Aorta (tissue), 5 donors: ENCODE data around the gene NCOA7. TPM values are rescaled to one million over a fixed set of nuclear protein-coding genes. Genes with fewer than 3 reads are reported as not detected.

Experiments used
- ATAC-seq: fragments of 200-7000 bp; cut with Tn5 transposase; one replicate; pipeline ENCODE4 v1.9.1; 2022; ENCODE audit warnings: moderate library complexity; ENCODE audit not compliant: low FRiP score
- DNase-seq, 2 donors: peaks; one replicate each; pipeline ENCODE4 v3.0.0-alpha.2; 2020
- H3K27ac ChIP-seq, 2 donors: one replicate each; pipeline ENCODE4 v1.5.1; 2013; ENCODE audit warnings: low read length in 2 of 2, mild to moderate bottlenecking in 2 of 2, moderate library complexity in 2 of 2, control low read depth in 1 of 2, inconsistent platforms in 1 of 2, low read depth in 1 of 2
- H3K27me3 ChIP-seq, 2 donors: one replicate each; pipeline ENCODE4 v1.6.1; 2013; ENCODE audit warnings: control low read depth in 1 of 2, low read length in 1 of 2, mild to moderate bottlenecking in 1 of 2, moderate library complexity in 1 of 2; ENCODE audit not compliant: insufficient read depth in 2 of 2, control insufficient read depth in 1 of 2
- H3K36me3 ChIP-seq, 2 donors: one replicate each; pipeline ENCODE4 v1.6.1; 2013; ENCODE audit warnings: control low read depth in 1 of 2, low read length in 1 of 2, mild to moderate bottlenecking in 1 of 2; ENCODE audit not compliant: insufficient read depth in 2 of 2, control insufficient read depth in 1 of 2
- H3K4me1 ChIP-seq, 2 donors: one replicate each; pipeline ENCODE4 v1.6.1; 2013; ENCODE audit warnings: low read length in 2 of 2, control low read depth in 1 of 2, mild to moderate bottlenecking in 1 of 2, moderate library complexity in 1 of 2; ENCODE audit not compliant: insufficient read depth in 2 of 2, control insufficient read depth in 1 of 2
- H3K4me3 ChIP-seq, 2 donors: one replicate each; pipeline ENCODE4 v1.5.1; 2013; ENCODE audit warnings: low read length in 2 of 2, control low read depth in 1 of 2, mild to moderate bottlenecking in 1 of 2
- H3K9me3 ChIP-seq: one replicate; pipeline ENCODE4 v1.6.1; 2013; ENCODE audit warnings: mild to moderate bottlenecking, low read length; ENCODE audit not compliant: control insufficient read depth
- WGBS, 2 donors: extraction: QIAGEN DNeasy Blood & Tissue Kit; methylation state at CpG; one replicate each; pipeline ENCODE4 v1.1.7; 2013; 5-methylcytosine and 5-hydroxymethylcytosine counted together
- intact Hi-C, 2 donors: fragments of 100-400 bp; cut with DNase I; formaldehyde crosslinking; loops; one replicate each; pipeline versions ENCODE4 v1.14.2 to v1.15.0; 2022
- polyA plus RNA-seq, 2 donors: library from polyadenylated mRNA; stranded (reverse); fragments of 200-250 nt; gene quantifications; one replicate each; pipeline ENCODE4 v1.2.3, GENCODE V29; 2013
- total RNA-seq, 2 donors: library from RNA; stranded (reverse); fragmentation: NEBNext Ultra II Directional; extraction: Animal tissue kit (Norgen Biotek cat#: 25700); gene quantifications; one replicate each; pipeline ENCODE4 v1.2.1, GENCODE V29; 2021
- donor health status: healthy with polysubstance abuse.
- donor health status: Bipolar disorder and iron deficiency.
- donor health status: DM: no; HTN: no; CAD: no.
- donor health status: DM: no; HTN: no; CAD: no.
- donor health status: DM: yes; HTN: yes; CAD: no.

The NCOA7 gene
- total and polyA plus RNA-seq, 4 donors = 12.3 to 82.1 (median 40.3) TPM

GRCh38 chr6:125854355-125854754 lies 63.6 kb downstream of the NCOA7 start:
- intact Hi-C loops = no loop called here
- no peaks in the 10 kb centered on the region for H3K27me3 ChIP-seq
- peaks cover 0 to 2% of the 10 kb centered on the region in 2 donors for H3K36me3 ChIP-seq
- ATAC-seq (no peak), DNase-seq (no peak)
- H3K4me3 ChIP-seq = no peak overlapping the region
- H3K4me1 ChIP-seq = no peaks in the 10 kb centered on the region
- H3K27ac ChIP-seq = no peak overlapping the region
- H3K9me3 ChIP-seq = no peaks in the 10 kb centered on the region

GRCh38 chr6:125855783-125856182 lies 65.0 kb downstream of the NCOA7 start:
- no peaks in the 10 kb centered on the region for H3K9me3 ChIP-seq
- 93 to 95% methylated on average over 6 of the region's 6 CpGs for WGBS, 2 donors
- no peaks in the 10 kb centered on the region for H3K4me1 ChIP-seq
- no peak for DNase-seq
- H3K27ac ChIP-seq = no peak overlapping the region
- no peak overlapping the region for H3K4me3 ChIP-seq
- intact Hi-C loops = loop anchor here in 1 of 2 donors (5.0 kb wide), 1 partner anchor 117 kb away; no protein-coding TSS in a partner anchor
- no peaks in the 10 kb centered on the region for H3K27me3 ChIP-seq
- H3K36me3 ChIP-seq = peaks cover 0 to 2% of the 10 kb centered on the region in 2 donors
- no peak for ATAC-seq

GRCh38 chr6:125857846-125858245 lies 67.1 kb downstream of the NCOA7 start:
- 82 to 85% methylated on average over 6 of the region's 6 CpGs for WGBS, 2 donors
- Histone ChIP-seq H3K4me3 (no peak overlapping the region), H3K27me3 (no peaks in the 10 kb centered on the region), H3K4me1 (no peaks in the 10 kb centered on the region), H3K36me3 (peaks cover 0 to 2% of the 10 kb centered on the region in 2 donors), H3K9me3 (no peaks in the 10 kb centered on the region), H3K27ac (no peak overlapping the region)
- intact Hi-C loops = loop anchor here in 1 of 2 donors (5.0 kb wide), 1 partner anchor 114 kb away; no protein-coding TSS in a partner anchor
- DNase-seq (no peak), ATAC-seq (no peak)

- H3K27me3 ChIP-seq = no peaks in the 10 kb centered on the region
- WGBS, 2 donors = 32 to 37% methylated on average over 7 of the region's 7 CpGs
- ATAC-seq (peak; percentile 76), DNase-seq (peak in 1 of 2 donors; percentile 74)
- no peak overlapping the region for H3K4me3 ChIP-seq
- no peaks in the 10 kb centered on the region for H3K9me3 ChIP-seq
- H3K36me3 ChIP-seq = peaks cover 0 to 2% of the 10 kb centered on the region in 2 donors
- intact Hi-C loops = loop anchor here in 1 of 2 donors (5.0 kb wide), 1 partner anchor 114 kb away; no protein-coding TSS in a partner anchor
- H3K27ac ChIP-seq = no peak overlapping the region
- H3K4me1 ChIP-seq = no peaks in the 10 kb centered on the region
Measured at GRCh38 chr6:125858427-125859320, 67.9 kb downstream of the NCOA7 start.

- Histone ChIP-seq H3K27me3 (no peaks in the 10 kb centered on the region), H3K27ac (no peak overlapping the region), H3K4me1 (no peaks in the 10 kb centered on the region), H3K4me3 (no peak overlapping the region), H3K36me3 (peaks cover 0 to 2% of the 10 kb centered on the region in 2 donors), H3K9me3 (no peaks in the 10 kb centered on the region)
- WGBS, 2 donors = 87 to 89% methylated on average over 3 of the region's 3 CpGs
- no peak for ATAC-seq
- intact Hi-C loops = loop anchor here in 1 of 2 donors (5.0 kb wide), 1 partner anchor 113 kb away; no protein-coding TSS in a partner anchor
- no peak for DNase-seq
Measured at GRCh38 chr6:125859727-125860126, 69.0 kb downstream of the NCOA7 start.

GRCh38 chr6:125863023-125863422 lies 72.3 kb downstream of the NCOA7 start:
- DNase-seq (no peak), ATAC-seq (no peak)
- Histone ChIP-seq H3K4me3 (no peak overlapping the region), H3K9me3 (no peaks in the 10 kb centered on the region), H3K27me3 (no peaks in the 10 kb centered on the region), H3K4me1 (no peaks in the 10 kb centered on the region), H3K27ac (no peak overlapping the region), H3K36me3 (no peaks in the 10 kb centered on the region)
- intact Hi-C loops = no loop called here

GRCh38 chr6:125865015-125865414 lies 74.3 kb downstream of the NCOA7 start:
- intact Hi-C loops = no loop called here
- DNase-seq (no peak), ATAC-seq (no peak)
- no peak overlapping the region for H3K4me3 ChIP-seq
- H3K27me3 ChIP-seq = no peaks in the 10 kb centered on the region
- H3K36me3 ChIP-seq = no peaks in the 10 kb centered on the region
- no peak overlapping the region for H3K27ac ChIP-seq
- WGBS, 2 donors = 41% methylated on average over 4 of the region's 4 CpGs
- H3K9me3 ChIP-seq = no peaks in the 10 kb centered on the region
- peaks cover 0 to 2% of the 10 kb centered on the region in 2 donors for H3K4me1 ChIP-seq

- H3K27me3 ChIP-seq = no peaks in the 10 kb centered on the region
- no peak for DNase-seq
- ATAC-seq = no peak
- H3K27ac ChIP-seq = no peak overlapping the region
- H3K36me3 ChIP-seq = no peaks in the 10 kb centered on the region
- H3K9me3 ChIP-seq = no peaks in the 10 kb centered on the region
- H3K4me1 ChIP-seq = peaks cover 0 to 2% of the 10 kb centered on the region in 2 donors
- H3K4me3 ChIP-seq = no peak overlapping the region
- intact Hi-C loops = no loop called here
Measured at GRCh38 chr6:125866433-125866832, 75.7 kb downstream of the NCOA7 start.

- ATAC-seq (no peak), DNase-seq (no peak)
- no peaks in the 10 kb centered on the region for H3K9me3 ChIP-seq
- no peaks in the 10 kb centered on the region for H3K36me3 ChIP-seq
- H3K27ac ChIP-seq = no peak overlapping the region
- intact Hi-C loops = no loop called here
- H3K4me1 ChIP-seq = peaks cover 0 to 2% of the 10 kb centered on the region in 2 donors
- 92 to 94% methylated on average over 6 of the region's 6 CpGs for WGBS, 2 donors
- no peak overlapping the region for H3K4me3 ChIP-seq
- H3K27me3 ChIP-seq = no peaks in the 10 kb centered on the region
Measured at GRCh38 chr6:125867483-125867942, 76.8 kb downstream of the NCOA7 start.
